ENCODE data around the gene HS6ST3.

DNA sequence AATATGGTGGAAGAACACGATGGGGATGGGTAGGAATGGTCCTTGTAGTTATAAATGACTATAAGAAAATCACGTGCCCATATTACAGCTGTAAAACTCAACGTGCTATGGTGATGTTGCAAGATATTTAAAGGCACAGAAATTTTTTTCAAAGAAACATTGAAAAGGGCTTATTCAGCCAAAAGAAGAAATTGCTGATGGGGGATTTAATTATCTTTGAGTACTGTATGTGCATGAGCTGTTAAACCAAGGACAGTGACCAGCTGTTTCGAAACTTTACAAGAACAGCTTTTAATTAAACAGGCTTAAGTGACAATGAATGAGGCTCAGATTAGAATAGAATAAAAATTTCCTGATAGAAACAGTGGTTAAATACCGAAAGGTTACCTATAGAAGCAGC lies 339.0 kb downstream of the HS6ST3 start:
- TF ChIP-seq CTCF (IDR thresholded peaks at IDR 0.05; ENCODE audit: borderline replicate concordance, extremely low read depth, low read length, poor library complexity, severe bottlenecking) = no peak
- TF ChIP-seq EZH2 (IDR thresholded peaks at IDR 0.05; ENCODE audit: borderline replicate concordance, low read depth, low read length, severe bottlenecking) = no peak

Data from DND-41 (cell line).